Measurements from ENCODE around the gene TFPI2.

DNA sequence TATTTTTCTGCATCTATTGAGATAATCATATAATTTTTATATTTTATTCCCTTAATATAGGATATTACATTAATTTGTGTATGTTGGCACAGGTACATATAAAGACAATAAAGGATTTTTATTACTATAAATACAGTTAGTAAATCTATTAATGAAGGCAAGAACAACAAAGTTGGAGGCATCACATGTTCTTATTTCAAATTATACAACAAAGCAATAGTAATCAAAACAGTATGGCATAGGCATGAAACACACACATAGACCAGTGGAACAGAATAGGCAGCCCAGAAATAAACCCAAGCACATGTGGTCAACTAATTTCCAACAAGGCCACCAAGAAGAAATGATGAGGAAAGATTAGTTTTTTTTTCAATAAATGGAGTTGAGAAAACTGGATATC is 11.2 kb downstream of the TFPI2 start:
- no peak for TF ChIP-seq POLR2A (IDR thresholded peaks at IDR 0.05)
- TF ChIP-seq, protein P1, sequence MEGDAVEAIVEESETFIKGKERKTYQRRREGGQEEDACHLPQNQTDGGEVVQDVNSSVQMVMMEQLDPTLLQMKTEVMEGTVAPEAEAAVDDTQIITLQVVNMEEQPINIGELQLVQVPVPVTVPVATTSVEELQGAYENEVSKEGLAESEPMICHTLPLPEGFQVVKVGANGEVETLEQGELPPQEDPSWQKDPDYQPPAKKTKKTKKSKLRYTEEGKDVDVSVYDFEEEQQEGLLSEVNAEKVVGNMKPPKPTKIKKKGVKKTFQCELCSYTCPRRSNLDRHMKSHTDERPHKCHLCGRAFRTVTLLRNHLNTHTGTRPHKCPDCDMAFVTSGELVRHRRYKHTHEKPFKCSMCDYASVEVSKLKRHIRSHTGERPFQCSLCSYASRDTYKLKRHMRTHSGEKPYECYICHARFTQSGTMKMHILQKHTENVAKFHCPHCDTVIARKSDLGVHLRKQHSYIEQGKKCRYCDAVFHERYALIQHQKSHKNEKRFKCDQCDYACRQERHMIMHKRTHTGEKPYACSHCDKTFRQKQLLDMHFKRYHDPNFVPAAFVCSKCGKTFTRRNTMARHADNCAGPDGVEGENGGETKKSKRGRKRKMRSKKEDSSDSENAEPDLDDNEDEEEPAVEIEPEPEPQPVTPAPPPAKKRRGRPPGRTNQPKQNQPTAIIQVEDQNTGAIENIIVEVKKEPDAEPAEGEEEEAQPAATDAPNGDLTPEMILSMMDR (IDR thresholded peaks at IDR 0.05) = no peak

All from esophagus squamous epithelium (tissue), 4 donors.